ENCODE measurements around the gene GFRA1. TPM values are rescaled to one million over a fixed set of nuclear protein-coding genes. Genes with fewer than 3 reads are reported as not detected.
A peak's percentile ranks its signal among the peaks of the same experiment; 100 is the strongest.
"Not testable (repeated sequence)": the region's sequence is repeated elsewhere in the genome, so short reads cannot be mapped to it uniquely, and the experiment has no call there.

The GFRA1 gene
- total RNA-seq, 4 donors from 2014 or later = 6.2 to 44.5 (median 13.4) TPM

DNA sequence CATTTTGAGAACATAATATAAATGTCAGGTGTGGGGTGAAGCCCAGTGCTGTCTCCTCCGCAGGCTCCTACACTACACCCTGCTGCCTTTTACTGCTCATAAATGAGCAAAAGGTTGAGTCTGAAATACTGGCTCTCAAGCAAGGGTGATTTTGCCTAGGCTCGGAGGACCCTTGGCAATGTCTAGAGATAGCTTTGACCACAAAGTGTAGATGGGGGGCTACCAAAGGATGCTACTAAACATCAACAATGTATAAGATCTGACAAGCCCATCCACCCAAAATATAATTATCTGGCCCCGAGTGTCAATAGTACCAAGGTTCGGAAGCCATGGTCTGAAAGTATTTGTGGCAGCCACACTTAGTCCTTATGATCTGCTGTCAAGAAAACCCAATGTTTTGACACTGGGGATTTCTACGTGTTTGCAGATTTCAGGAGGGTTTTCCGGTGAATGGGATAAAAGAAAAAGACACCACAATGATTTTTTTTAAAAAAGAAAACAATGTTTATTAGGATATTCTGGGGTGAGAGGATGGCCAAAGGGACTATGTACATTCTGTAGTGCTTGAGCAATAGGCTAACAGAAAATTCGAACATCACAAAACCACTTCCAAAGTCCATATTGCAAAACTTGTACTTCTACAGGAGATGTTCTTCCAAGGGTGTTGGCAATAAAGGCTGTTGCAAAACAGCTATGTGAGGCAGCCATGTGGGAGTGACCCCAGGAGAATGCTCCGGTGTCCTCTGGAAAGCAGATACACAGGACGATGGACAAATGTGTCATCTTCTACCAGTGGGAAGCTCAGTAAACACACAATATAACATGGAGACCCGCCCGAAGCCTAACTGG, 216.3 kb downstream of the GFRA1 start:
- TF ChIP-seq POLR2A (IDR thresholded peaks at IDR 0.05) = no peak
- TF ChIP-seq, protein P1, sequence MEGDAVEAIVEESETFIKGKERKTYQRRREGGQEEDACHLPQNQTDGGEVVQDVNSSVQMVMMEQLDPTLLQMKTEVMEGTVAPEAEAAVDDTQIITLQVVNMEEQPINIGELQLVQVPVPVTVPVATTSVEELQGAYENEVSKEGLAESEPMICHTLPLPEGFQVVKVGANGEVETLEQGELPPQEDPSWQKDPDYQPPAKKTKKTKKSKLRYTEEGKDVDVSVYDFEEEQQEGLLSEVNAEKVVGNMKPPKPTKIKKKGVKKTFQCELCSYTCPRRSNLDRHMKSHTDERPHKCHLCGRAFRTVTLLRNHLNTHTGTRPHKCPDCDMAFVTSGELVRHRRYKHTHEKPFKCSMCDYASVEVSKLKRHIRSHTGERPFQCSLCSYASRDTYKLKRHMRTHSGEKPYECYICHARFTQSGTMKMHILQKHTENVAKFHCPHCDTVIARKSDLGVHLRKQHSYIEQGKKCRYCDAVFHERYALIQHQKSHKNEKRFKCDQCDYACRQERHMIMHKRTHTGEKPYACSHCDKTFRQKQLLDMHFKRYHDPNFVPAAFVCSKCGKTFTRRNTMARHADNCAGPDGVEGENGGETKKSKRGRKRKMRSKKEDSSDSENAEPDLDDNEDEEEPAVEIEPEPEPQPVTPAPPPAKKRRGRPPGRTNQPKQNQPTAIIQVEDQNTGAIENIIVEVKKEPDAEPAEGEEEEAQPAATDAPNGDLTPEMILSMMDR (IDR thresholded peaks at IDR 0.05) = no peak
- H3K4me3 ChIP-seq (ENCODE audit: low read depth, poor library complexity, severe bottlenecking) = no peak overlapping the region
- DNase-seq (ENCODE audit: low spot score in 2 of 2) = peak in 1 of 2 donors; percentile 79
- intact Hi-C loops (cut with DNase I; ENCODE audit: low total_unique reads) = no loop called here
- 86 to 87% methylated on average over 11 of the region's 11 CpGs for WGBS, 2 donors

DNA sequence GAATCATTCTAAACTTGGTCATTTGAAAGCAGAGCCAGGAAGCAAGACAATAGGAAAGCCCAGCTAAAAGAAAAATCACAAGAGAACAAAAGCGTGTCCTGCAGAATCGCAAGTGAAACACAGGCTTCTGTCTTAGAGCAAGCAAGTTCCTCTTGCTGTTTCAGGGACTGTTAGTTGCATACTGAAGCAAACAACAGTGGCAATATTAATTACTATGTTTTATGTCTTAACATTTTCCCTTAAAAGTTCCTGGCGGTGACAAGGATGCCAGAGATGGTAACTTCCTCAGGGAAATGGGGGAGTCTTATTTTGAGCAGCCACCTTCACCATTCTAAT, 217.1 kb downstream of the GFRA1 start:
- DNase-seq (ENCODE audit: low spot score in 2 of 2) = no peak
- no peak overlapping the region for H3K4me3 ChIP-seq (ENCODE audit: low read depth, poor library complexity, severe bottlenecking)
- WGBS, 2 donors = 83 to 88% methylated on average over 3 of the region's 3 CpGs
- intact Hi-C loops (cut with DNase I; ENCODE audit: low total_unique reads) = no loop called here
- TF ChIP-seq, protein P1 (IDR thresholded peaks at IDR 0.05) = no peak
- TF ChIP-seq POLR2A (IDR thresholded peaks at IDR 0.05) = no peak

DNA sequence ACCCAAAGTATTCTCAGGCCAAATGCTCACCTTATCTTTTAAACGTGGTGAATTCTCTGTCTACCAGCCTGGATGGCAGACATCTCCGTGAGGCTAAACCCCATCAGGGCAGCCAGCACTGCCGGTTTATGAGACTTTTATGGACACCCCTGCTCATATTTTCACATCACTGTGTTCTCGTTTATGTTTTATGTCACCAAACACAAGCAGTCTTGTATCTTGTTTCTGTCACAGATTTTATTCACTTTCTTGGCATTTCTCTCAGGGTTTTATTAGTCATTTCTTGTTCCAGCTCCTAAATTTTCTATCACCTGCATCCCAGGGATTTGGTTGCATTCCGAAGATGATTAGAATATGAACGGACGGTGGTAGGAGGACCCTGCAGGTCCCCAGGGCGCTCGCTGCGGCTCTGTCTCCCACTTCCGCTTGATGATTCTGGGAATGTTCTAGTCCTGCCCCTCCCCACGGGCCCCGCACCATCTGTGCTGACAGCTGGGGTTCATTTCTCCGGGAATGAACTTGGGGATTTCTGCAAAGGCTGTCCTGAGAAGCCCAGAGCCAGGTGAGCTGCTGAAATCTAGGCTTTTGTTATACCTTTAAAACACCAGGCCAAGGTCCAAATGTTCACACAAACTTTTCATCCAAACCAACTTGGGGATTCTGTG, 217.6 kb downstream of the GFRA1 start:
- DNase-seq (ENCODE audit: low spot score in 2 of 2) = no peak
- intact Hi-C loops (cut with DNase I; ENCODE audit: low total_unique reads) = no loop called here
- TF ChIP-seq, protein P1 (IDR thresholded peaks at IDR 0.05) = no peak
- no peak for TF ChIP-seq POLR2A (IDR thresholded peaks at IDR 0.05)
- WGBS, 2 donors = 61 to 62% methylated on average over 14 of the region's 14 CpGs
- H3K4me3 ChIP-seq (ENCODE audit: low read depth, poor library complexity, severe bottlenecking) = no peak overlapping the region

DNA sequence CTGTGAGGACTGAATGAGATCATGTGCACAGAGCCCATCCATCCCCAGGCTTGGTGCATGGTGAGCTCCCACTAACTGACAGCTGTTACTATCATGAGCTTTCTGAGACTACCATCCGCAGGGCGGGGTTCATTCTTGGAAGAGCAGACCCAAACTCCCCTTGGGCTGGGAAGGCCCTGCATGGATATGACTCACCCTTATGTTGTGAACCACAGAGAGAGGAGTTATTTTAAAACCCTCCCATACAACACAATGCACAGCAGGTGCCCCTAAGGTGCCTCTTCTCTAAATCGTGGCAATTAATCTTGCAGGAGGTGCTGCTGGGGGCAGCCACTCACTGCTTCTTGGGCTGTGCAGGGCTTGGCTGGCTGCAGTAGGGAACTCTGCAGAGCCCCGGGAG, 219.1 kb downstream of the GFRA1 start:
- TF ChIP-seq, protein P1 (IDR thresholded peaks at IDR 0.05) = no peak
- no peak for TF ChIP-seq POLR2A (IDR thresholded peaks at IDR 0.05)
- intact Hi-C loops (cut with DNase I; ENCODE audit: low total_unique reads) = no loop called here
- no peak overlapping the region for H3K4me3 ChIP-seq (ENCODE audit: low read depth, poor library complexity, severe bottlenecking)
- no peak for DNase-seq (ENCODE audit: low spot score in 2 of 2)
- WGBS, 2 donors = 36 to 37% methylated on average over 4 of the region's 4 CpGs

DNA sequence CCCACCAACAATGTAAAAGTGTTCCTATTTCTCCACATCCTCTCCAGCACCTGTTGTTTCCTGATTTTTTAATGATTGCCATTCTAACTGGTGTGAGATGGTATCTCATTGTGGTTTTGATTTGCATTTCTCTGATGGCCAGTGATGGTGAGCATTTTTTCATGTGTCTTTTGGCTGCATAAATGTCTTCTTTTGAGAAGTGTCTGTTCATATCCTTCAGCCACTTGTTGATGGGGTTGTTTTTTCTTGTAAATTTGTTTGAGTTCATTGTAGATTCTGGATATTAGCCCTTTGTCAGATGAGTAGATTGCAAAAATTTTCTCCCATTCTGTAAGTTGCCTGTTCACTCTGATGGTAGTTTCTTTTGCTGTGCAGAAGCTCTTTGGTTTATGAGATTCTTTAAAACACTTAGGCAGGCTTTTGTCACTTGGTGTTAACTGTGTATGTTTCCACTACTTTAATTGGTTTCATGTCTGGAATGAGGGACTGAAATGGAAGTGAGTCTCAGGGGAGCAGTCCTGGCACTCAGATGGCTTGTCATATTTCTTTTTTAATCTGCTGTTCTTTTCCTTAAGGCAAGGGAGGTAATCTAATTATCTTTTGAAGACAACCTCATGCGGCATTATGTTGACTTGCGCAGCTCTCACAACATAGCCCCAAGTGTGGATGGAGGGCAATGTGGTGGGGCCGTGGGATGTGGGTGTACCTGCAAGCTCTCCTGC, 219.8 kb downstream of the GFRA1 start:
- DNase-seq (ENCODE audit: low spot score in 2 of 2); intact Hi-C loops (cut with DNase I; ENCODE audit: low total_unique reads): not testable (repeated sequence)
- WGBS, 2 donors = 53 to 65% methylated on average over 3 of the region's 3 CpGs

GRCh38 chr10:116052522-116052921, 220.5 kb downstream of the GFRA1 start:
- intact Hi-C loops (cut with DNase I; ENCODE audit: low total_unique reads); DNase-seq (ENCODE audit: low spot score in 2 of 2); H3K4me3 ChIP-seq (ENCODE audit: low read depth, poor library complexity, severe bottlenecking): not testable (repeated sequence)
- WGBS, 2 donors = 87 to 100% methylated on average over 1 to 3 of the region's 3 CpGs

More for the DNA sequence above, 219.8 kb downstream of the GFRA1 start:
- not testable (repeated sequence) for H3K4me3 ChIP-seq (ENCODE audit: low read depth, poor library complexity, severe bottlenecking)

Data from lower leg skin (tissue), 4 donors.